Liver (tissue), 3 donors: ENCODE data around the gene GALK2.

Experiments
- EGR1 ChIP-seq, 2 donors: IDR thresholded peaks; 2 replicates each; pipeline ENCODE4 v1.6.1; 2016 to 2018; ENCODE audit warnings: antibody characterized with exemption in 2 of 2, low read depth in 2 of 2
- FOXA1 ChIP-seq: IDR thresholded peaks from 2 replicates; pipeline ENCODE4 v1.6.1; 2016; ENCODE audit warnings: antibody characterized with exemption
- HNF4G ChIP-seq: IDR thresholded peaks from 2 replicates; pipeline ENCODE4 v1.6.1; 2016; ENCODE audit warnings: antibody characterized with exemption
- JUND ChIP-seq, 2 donors: IDR thresholded peaks; 2 replicates each; pipeline ENCODE4 v1.6.1; 2016; ENCODE audit warnings: antibody characterized with exemption in 2 of 2
- NR2F2 ChIP-seq: IDR thresholded peaks from 2 replicates; pipeline ENCODE4 v1.6.1; 2016; ENCODE audit warnings: antibody characterized with exemption
- RAD21 ChIP-seq, 2 donors: IDR thresholded peaks; 2 replicates each; pipeline ENCODE4 v1.6.1; 2016; ENCODE audit warnings: antibody characterized with exemption in 2 of 2, mild to moderate bottlenecking in 2 of 2
- REST ChIP-seq: IDR thresholded peaks from 2 replicates; pipeline ENCODE4 v1.6.1; 2016; ENCODE audit warnings: antibody characterized with exemption, mild to moderate bottlenecking
- SP1 ChIP-seq: IDR thresholded peaks from 2 replicates; pipeline ENCODE4 v1.6.1; 2018; ENCODE audit warnings: antibody characterized with exemption, mild to moderate bottlenecking
- TAF1 ChIP-seq: conservative IDR thresholded peaks from 2 replicates; pipeline ENCODE4 v1.6.1; 2016; ENCODE audit warnings: antibody characterized with exemption, mild to moderate bottlenecking
- YY1 ChIP-seq: IDR thresholded peaks from 2 replicates; pipeline ENCODE4 v1.6.1; 2016; ENCODE audit warnings: antibody characterized with exemption, mild to moderate bottlenecking
- ZBTB33 ChIP-seq: IDR thresholded peaks from 2 replicates; pipeline ENCODE4 v1.6.1; 2016; ENCODE audit warnings: antibody characterized with exemption
- TF ChIP-seq, protein P1 (sequence below): fragments of 150-350 bp; IDR thresholded peaks from 2 replicates; pipeline ENCODE4 v1.5.1; 2017; ENCODE audit warnings: improper control_type of control experiment, low read depth, low read length; ENCODE audit not compliant: missing input control
- TF ChIP-seq, protein P2 (sequence below): IDR thresholded peaks from 2 replicates; pipeline ENCODE4 v1.6.1; 2016; ENCODE audit warnings: antibody characterized with exemption
- donor health status: healthy.
- donor health status: healthy.

- TF ChIP-seq REST (no peak), SP1 (no peak), ZBTB33 (no peak), HNF4G (no peak), YY1 (no peak), JUND (IDR thresholded peaks at IDR 0.05) (no peak), RAD21 (IDR thresholded peaks at IDR 0.05) (no peak), FOXA1 (no peak), TAF1 (no peak), EGR1 (IDR thresholded peaks at IDR 0.05; ENCODE audit: low read depth in 2 of 2) (no peak), NR2F2 (no peak)
- TF ChIP-seq, protein P1, sequence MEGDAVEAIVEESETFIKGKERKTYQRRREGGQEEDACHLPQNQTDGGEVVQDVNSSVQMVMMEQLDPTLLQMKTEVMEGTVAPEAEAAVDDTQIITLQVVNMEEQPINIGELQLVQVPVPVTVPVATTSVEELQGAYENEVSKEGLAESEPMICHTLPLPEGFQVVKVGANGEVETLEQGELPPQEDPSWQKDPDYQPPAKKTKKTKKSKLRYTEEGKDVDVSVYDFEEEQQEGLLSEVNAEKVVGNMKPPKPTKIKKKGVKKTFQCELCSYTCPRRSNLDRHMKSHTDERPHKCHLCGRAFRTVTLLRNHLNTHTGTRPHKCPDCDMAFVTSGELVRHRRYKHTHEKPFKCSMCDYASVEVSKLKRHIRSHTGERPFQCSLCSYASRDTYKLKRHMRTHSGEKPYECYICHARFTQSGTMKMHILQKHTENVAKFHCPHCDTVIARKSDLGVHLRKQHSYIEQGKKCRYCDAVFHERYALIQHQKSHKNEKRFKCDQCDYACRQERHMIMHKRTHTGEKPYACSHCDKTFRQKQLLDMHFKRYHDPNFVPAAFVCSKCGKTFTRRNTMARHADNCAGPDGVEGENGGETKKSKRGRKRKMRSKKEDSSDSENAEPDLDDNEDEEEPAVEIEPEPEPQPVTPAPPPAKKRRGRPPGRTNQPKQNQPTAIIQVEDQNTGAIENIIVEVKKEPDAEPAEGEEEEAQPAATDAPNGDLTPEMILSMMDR = no peak
- TF ChIP-seq, protein P2, sequence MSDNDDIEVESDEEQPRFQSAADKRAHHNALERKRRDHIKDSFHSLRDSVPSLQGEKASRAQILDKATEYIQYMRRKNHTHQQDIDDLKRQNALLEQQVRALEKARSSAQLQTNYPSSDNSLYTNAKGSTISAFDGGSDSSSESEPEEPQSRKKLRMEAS = no peak
These were observed 34.6 kb upstream of the GALK2 start for GRCh38 chr15:49135342-49135857.
